Mucosa of stomach (tissue), 1 donor: Measurements from ENCODE around the gene HSD11B2.
A peak's percentile ranks its signal among the peaks of the same experiment; 100 is the strongest.

ENCODE experiments used
- H3K27me3 ChIP-seq: one replicate; pipeline ENCODE4 v1.7.0; 2013; ENCODE audit warnings: mild to moderate bottlenecking, low read length; ENCODE audit not compliant: control insufficient read depth, insufficient read depth
- H3K36me3 ChIP-seq: one replicate; pipeline ENCODE4 v1.7.0; 2013; ENCODE audit warnings: low read length; ENCODE audit not compliant: control insufficient read depth, insufficient read depth
- H3K4me1 ChIP-seq: one replicate; pipeline ENCODE4 v1.7.0; 2013; ENCODE audit warnings: mild to moderate bottlenecking, low read length; ENCODE audit not compliant: control insufficient read depth, insufficient read depth
- H3K4me3 ChIP-seq: one replicate; pipeline ENCODE4 v1.7.0; 2013; ENCODE audit warnings: low read length
- H3K9ac ChIP-seq: one replicate; pipeline ENCODE4 v1.7.0; 2013; ENCODE audit warnings: mild to moderate bottlenecking, low read length, moderate library complexity
- H3K9me3 ChIP-seq: one replicate; pipeline ENCODE4 v1.7.0; 2013; ENCODE audit warnings: mild to moderate bottlenecking, low read length, moderate library complexity; ENCODE audit not compliant: control insufficient read depth
- donor health status: Pancreatic carcinoma.

Gene HSD11B2

DNA sequence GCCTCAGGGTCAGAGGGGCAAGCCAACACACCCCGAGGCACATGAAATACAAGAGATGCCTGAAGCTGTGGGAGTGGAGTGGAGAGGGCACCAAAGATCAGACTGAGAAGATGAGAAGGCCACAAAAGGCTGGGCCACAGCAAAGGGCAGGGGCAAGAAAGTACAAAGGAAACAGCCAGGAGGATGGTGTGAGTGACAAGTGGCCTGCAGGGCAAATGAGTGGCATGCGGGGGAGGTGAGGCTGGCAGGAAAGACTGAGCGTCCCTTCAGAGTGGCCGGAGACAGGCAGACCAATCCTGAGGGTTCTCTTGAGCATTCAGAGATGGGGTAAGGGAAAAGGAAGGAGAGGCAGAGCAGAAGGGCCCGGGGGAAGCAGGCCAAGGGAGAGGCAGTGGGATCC is 23.2 kb downstream of the HSD11B2 start:
- H3K27me3 ChIP-seq = no peaks in the 10 kb centered on the region
- no peak overlapping the region for H3K9ac ChIP-seq
- H3K4me1 ChIP-seq = peaks cover 80% of the 10 kb centered on the region
- peaks cover 6% of the 10 kb centered on the region for H3K36me3 ChIP-seq
- H3K4me3 ChIP-seq = no peak overlapping the region
- no peaks in the 10 kb centered on the region for H3K9me3 ChIP-seq

GRCh38 chr16:67454852-67455251 is 23.9 kb downstream of the HSD11B2 start:
- Histone ChIP-seq H3K4me3 (no peak overlapping the region), H3K9ac (no peak overlapping the region), H3K36me3 (no peaks in the 10 kb centered on the region), H3K4me1 (peaks cover 80% of the 10 kb centered on the region), H3K9me3 (no peaks in the 10 kb centered on the region), H3K27me3 (no peaks in the 10 kb centered on the region)

DNA sequence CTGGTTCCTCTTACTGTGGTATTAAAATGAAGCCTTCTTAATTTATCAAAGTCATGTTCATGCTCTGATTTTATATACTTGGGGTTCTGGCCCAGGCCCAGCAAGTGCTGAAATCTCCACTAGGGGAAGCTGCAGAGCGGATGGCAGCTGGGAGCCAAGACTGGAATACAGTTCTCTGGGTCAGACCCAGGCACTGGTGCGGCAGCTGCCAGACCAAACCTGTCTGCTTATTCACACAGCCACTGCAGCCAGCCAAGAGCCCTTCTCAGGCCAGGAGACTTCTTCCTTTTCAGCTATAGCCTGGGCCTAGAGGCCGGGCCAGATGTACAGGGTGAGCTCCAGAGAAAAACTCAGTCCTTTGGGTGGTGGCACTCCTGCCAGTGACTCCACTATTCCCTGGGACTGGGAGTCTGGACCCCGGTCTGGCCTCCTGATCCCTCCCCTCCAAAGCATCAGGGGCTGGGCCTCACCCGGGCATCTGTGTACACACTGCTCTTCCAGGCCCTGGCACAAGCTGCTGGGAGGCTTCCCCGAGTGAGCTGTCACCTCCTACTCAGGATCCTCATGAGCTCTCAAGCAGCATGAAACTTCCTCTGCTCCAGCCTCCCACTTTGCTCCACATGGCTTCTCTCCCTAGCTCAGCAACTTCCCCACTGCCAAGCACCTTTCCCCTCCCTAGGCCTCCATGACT is 25.6 kb downstream of the HSD11B2 start:
- peak overlapping the region; percentile 65 for H3K9ac ChIP-seq
- no peaks in the 10 kb centered on the region for H3K9me3 ChIP-seq
- no peaks in the 10 kb centered on the region for H3K27me3 ChIP-seq
- no peak overlapping the region for H3K4me3 ChIP-seq
- peaks cover 80% of the 10 kb centered on the region for H3K4me1 ChIP-seq
- H3K36me3 ChIP-seq = no peaks in the 10 kb centered on the region

DNA sequence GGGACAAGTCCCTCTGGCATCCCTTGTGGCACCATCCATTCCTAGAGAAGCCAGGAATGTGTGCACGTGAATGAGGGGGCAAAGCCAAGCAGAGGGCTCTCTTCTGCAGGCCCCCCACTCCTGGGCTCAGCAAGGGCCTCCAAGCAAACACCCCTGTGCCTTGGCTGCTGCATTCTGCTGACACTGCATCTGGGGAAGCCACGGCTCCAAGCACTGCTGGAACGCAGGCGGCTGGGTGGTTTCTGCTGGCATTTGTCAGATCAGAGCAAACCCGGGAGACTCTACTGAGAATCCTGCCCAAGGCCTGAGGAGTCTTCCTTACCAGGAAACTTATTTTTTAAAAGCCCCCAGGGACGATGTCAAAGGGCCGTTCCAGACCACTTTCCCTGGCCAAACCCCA is 26.7 kb downstream of the HSD11B2 start:
- Histone ChIP-seq H3K9me3 (no peaks in the 10 kb centered on the region), H3K4me1 (peaks cover 80% of the 10 kb centered on the region), H3K4me3 (no peak overlapping the region), H3K27me3 (no peaks in the 10 kb centered on the region), H3K9ac (peak overlapping the region; percentile 65), H3K36me3 (no peaks in the 10 kb centered on the region)

GRCh38 chr16:67458121-67458641 is 27.3 kb downstream of the HSD11B2 start:
- Histone ChIP-seq H3K4me3 (peak overlapping the region; percentile 17), H3K27me3 (no peaks in the 10 kb centered on the region), H3K9ac (peak overlapping the region; percentile 65), H3K4me1 (peaks cover 81% of the 10 kb centered on the region), H3K36me3 (no peaks in the 10 kb centered on the region), H3K9me3 (no peaks in the 10 kb centered on the region)

GRCh38 chr16:67459066-67459860 is 28.3 kb downstream of the HSD11B2 start:
- Histone ChIP-seq H3K27me3 (no peaks in the 10 kb centered on the region), H3K4me3 (peak overlapping the region; percentile 17), H3K9ac (peak overlapping the region; percentile 65), H3K4me1 (peaks cover 88% of the 10 kb centered on the region), H3K9me3 (no peaks in the 10 kb centered on the region), H3K36me3 (no peaks in the 10 kb centered on the region)

- no peaks in the 10 kb centered on the region for H3K36me3 ChIP-seq
- peak overlapping the region; percentile 65 for H3K9ac ChIP-seq
- H3K9me3 ChIP-seq = no peaks in the 10 kb centered on the region
- H3K27me3 ChIP-seq = no peaks in the 10 kb centered on the region
- H3K4me1 ChIP-seq = peaks cover 86% of the 10 kb centered on the region
- H3K4me3 ChIP-seq = no peak overlapping the region
These were observed 28.9 kb downstream of the HSD11B2 start for GRCh38 chr16:67459861-67460150.

- no peak overlapping the region for H3K4me3 ChIP-seq
- peak overlapping the region; percentile 65 for H3K9ac ChIP-seq
- no peaks in the 10 kb centered on the region for H3K27me3 ChIP-seq
- H3K4me1 ChIP-seq = peaks cover 84% of the 10 kb centered on the region
- H3K9me3 ChIP-seq = no peaks in the 10 kb centered on the region
- no peaks in the 10 kb centered on the region for H3K36me3 ChIP-seq
These were observed 29.2 kb downstream of the HSD11B2 start for GRCh38 chr16:67460168-67460567.

- Histone ChIP-seq H3K27me3 (no peaks in the 10 kb centered on the region), H3K9me3 (no peaks in the 10 kb centered on the region), H3K36me3 (no peaks in the 10 kb centered on the region), H3K4me1 (peaks cover 90% of the 10 kb centered on the region), H3K9ac (peak overlapping the region; percentile 65), H3K4me3 (peak overlapping the region; percentile 35)
These were observed 30.0 kb downstream of the HSD11B2 start for GRCh38 chr16:67460961-67461360.

GRCh38 chr16:67461600-67462278 is 30.8 kb downstream of the HSD11B2 start:
- H3K4me3 ChIP-seq = peak overlapping the region; percentile 35
- H3K36me3 ChIP-seq = no peaks in the 10 kb centered on the region
- peak overlapping the region; percentile 76 for H3K9ac ChIP-seq
- H3K9me3 ChIP-seq = no peaks in the 10 kb centered on the region
- no peaks in the 10 kb centered on the region for H3K27me3 ChIP-seq
- peaks cover 85% of the 10 kb centered on the region for H3K4me1 ChIP-seq

GRCh38 chr16:67462279-67462655 is 31.3 kb downstream of the HSD11B2 start:
- Histone ChIP-seq H3K36me3 (no peaks in the 10 kb centered on the region), H3K9me3 (no peaks in the 10 kb centered on the region), H3K9ac (peak overlapping the region; percentile 76), H3K4me3 (no peak overlapping the region), H3K4me1 (peaks cover 80% of the 10 kb centered on the region), H3K27me3 (no peaks in the 10 kb centered on the region)

DNA sequence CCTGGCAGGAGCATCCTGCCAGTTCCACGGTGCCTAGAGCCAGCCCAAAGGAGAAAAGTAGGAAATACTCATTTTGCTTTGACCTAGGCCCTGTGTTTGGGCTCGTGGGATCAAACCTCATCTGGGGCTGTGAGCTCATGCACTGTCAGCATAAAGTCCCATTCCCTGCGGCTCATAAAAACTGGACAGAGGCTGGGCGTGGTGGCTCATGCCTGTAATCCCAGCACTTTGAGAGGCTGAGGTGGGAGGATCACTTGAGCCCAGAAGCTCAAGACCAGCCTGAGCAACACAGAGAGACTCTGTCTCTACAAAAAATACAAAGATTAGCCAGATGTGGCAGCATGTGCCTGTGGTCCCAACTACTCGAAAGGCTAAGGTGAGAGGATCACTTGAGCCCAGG is 32.1 kb downstream of the HSD11B2 start:
- H3K36me3 ChIP-seq = no peaks in the 10 kb centered on the region
- H3K4me3 ChIP-seq = no peak overlapping the region
- H3K4me1 ChIP-seq = peaks cover 72% of the 10 kb centered on the region
- no peaks in the 10 kb centered on the region for H3K9me3 ChIP-seq
- no peaks in the 10 kb centered on the region for H3K27me3 ChIP-seq
- peak overlapping the region; percentile 76 for H3K9ac ChIP-seq
